Measurements from ENCODE around the gene PLAAT1.

PLAAT1 gene

GRCh38 chr3:193211984-193212383 lies 29.0 kb upstream of the PLAAT1 start:
- Histone ChIP-seq H2AFZ (ENCODE audit: low read depth, low read length) (no peak overlapping the region), H3K4me2 (ENCODE audit: insufficient read depth, low read length) (no peak overlapping the region), H3K36me3 (ENCODE audit: insufficient read depth, low read length) (no peaks in the 10 kb centered on the region), H4K20me1 (ENCODE audit: insufficient read depth, low read length) (no peaks in the 10 kb centered on the region), H3K4me3 (ENCODE audit: low read depth in 1 of 2, low read length in 2 of 2) (no peak overlapping the region), H3K9ac (ENCODE audit: low read depth, low read length) (no peak overlapping the region), H3K79me2 (ENCODE audit: insufficient read depth, low read length) (no peaks in the 10 kb centered on the region), H3K27ac (ENCODE audit: low read length) (no peak overlapping the region), H3K27me3 (ENCODE audit: insufficient read depth, low read length, poor library complexity) (no peaks in the 10 kb centered on the region), H3K9me3 (ENCODE audit: insufficient read depth, low read length, severe bottlenecking) (no peaks in the 10 kb centered on the region), H3K4me1 (ENCODE audit: insufficient read depth, low read length) (no peaks in the 10 kb centered on the region)
- TF ChIP-seq EZH2 (IDR thresholded peaks at IDR 0.05; ENCODE audit: borderline replicate concordance, low read depth, low read length, severe bottlenecking) = no peak
- TF ChIP-seq, protein P1, sequence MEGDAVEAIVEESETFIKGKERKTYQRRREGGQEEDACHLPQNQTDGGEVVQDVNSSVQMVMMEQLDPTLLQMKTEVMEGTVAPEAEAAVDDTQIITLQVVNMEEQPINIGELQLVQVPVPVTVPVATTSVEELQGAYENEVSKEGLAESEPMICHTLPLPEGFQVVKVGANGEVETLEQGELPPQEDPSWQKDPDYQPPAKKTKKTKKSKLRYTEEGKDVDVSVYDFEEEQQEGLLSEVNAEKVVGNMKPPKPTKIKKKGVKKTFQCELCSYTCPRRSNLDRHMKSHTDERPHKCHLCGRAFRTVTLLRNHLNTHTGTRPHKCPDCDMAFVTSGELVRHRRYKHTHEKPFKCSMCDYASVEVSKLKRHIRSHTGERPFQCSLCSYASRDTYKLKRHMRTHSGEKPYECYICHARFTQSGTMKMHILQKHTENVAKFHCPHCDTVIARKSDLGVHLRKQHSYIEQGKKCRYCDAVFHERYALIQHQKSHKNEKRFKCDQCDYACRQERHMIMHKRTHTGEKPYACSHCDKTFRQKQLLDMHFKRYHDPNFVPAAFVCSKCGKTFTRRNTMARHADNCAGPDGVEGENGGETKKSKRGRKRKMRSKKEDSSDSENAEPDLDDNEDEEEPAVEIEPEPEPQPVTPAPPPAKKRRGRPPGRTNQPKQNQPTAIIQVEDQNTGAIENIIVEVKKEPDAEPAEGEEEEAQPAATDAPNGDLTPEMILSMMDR (IDR thresholded peaks at IDR 0.05; ENCODE audit: borderline replicate concordance, extremely low read depth, low read length, poor library complexity, severe bottlenecking) = no peak
- DNase-seq = no peak
- no peak for ATAC-seq (ENCODE audit: insufficient read depth, low read depth)

GRCh38 chr3:193212844-193213243 lies 28.2 kb upstream of the PLAAT1 start:
- Histone ChIP-seq H4K20me1 (ENCODE audit: insufficient read depth, low read length) (no peaks in the 10 kb centered on the region), H3K9ac (ENCODE audit: low read depth, low read length) (no peak overlapping the region), H3K9me3 (ENCODE audit: insufficient read depth, low read length, severe bottlenecking) (no peaks in the 10 kb centered on the region), H3K27ac (ENCODE audit: low read length) (no peak overlapping the region), H3K4me3 (ENCODE audit: low read depth in 1 of 2, low read length in 2 of 2) (no peak overlapping the region), H3K27me3 (ENCODE audit: insufficient read depth, low read length, poor library complexity) (no peaks in the 10 kb centered on the region), H3K36me3 (ENCODE audit: insufficient read depth, low read length) (no peaks in the 10 kb centered on the region), H3K4me1 (ENCODE audit: insufficient read depth, low read length) (no peaks in the 10 kb centered on the region), H3K4me2 (ENCODE audit: insufficient read depth, low read length) (no peak overlapping the region), H2AFZ (ENCODE audit: low read depth, low read length) (no peak overlapping the region), H3K79me2 (ENCODE audit: insufficient read depth, low read length) (no peaks in the 10 kb centered on the region)
- TF ChIP-seq EZH2 (IDR thresholded peaks at IDR 0.05; ENCODE audit: borderline replicate concordance, low read depth, low read length, severe bottlenecking) = no peak
- TF ChIP-seq, protein P1 (IDR thresholded peaks at IDR 0.05; ENCODE audit: borderline replicate concordance, extremely low read depth, low read length, poor library complexity, severe bottlenecking) = no peak
- no peak for DNase-seq
- ATAC-seq (ENCODE audit: insufficient read depth, low read depth) = no peak

DNA sequence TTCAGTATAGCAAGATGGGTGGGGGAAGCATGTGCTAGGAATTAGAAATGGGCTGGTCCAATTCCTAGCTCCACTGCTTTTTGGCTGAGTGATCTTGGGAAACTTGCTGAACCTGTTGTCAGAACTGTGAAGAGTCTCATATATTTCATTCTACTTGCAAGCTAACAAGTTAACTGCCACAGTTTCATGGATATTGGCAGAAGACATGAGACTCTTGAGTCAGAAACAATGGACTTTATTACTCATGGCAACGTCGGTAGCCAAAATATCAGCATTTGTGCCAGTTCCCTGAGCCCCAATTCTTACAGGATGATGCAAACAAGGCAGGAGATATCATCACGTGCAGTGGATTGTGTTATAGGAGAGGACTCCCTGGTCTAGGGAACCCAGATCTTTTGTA lies 26.6 kb upstream of the PLAAT1 start:
- Histone ChIP-seq H2AFZ (ENCODE audit: low read depth, low read length) (no peak overlapping the region), H3K4me3 (ENCODE audit: low read depth in 1 of 2, low read length in 2 of 2) (no peak overlapping the region), H3K27me3 (ENCODE audit: insufficient read depth, low read length, poor library complexity) (no peaks in the 10 kb centered on the region), H3K9ac (ENCODE audit: low read depth, low read length) (no peak overlapping the region), H3K4me2 (ENCODE audit: insufficient read depth, low read length) (no peak overlapping the region), H3K27ac (ENCODE audit: low read length) (no peak overlapping the region), H3K36me3 (ENCODE audit: insufficient read depth, low read length) (no peaks in the 10 kb centered on the region), H3K4me1 (ENCODE audit: insufficient read depth, low read length) (no peaks in the 10 kb centered on the region), H3K9me3 (ENCODE audit: insufficient read depth, low read length, severe bottlenecking) (no peaks in the 10 kb centered on the region), H4K20me1 (ENCODE audit: insufficient read depth, low read length) (no peaks in the 10 kb centered on the region), H3K79me2 (ENCODE audit: insufficient read depth, low read length) (no peaks in the 10 kb centered on the region)
- TF ChIP-seq, protein P1 (IDR thresholded peaks at IDR 0.05; ENCODE audit: borderline replicate concordance, extremely low read depth, low read length, poor library complexity, severe bottlenecking) = no peak
- no peak for TF ChIP-seq EZH2 (IDR thresholded peaks at IDR 0.05; ENCODE audit: borderline replicate concordance, low read depth, low read length, severe bottlenecking)
- DNase-seq (no peak), ATAC-seq (ENCODE audit: insufficient read depth, low read depth) (no peak)

Data from DND-41 (cell line).